Lower leg skin (tissue), 4 donors: ENCODE measurements around the gene LYST. TPM values are rescaled to one million over a fixed set of nuclear protein-coding genes. Genes with fewer than 3 reads are reported as not detected.

Experiments
- DNase-seq, 2 donors: peaks; one replicate each; pipeline ENCODE4 v3.0.0-alpha.2; 2019; ENCODE audit warnings: low spot score in 2 of 2
- H3K4me3 ChIP-seq: fragments of 200-600 bp; sonication (generic); 2 replicates; pipeline ENCODE4 v1.5.1; 2017; ENCODE audit warnings: mild to moderate bottlenecking, low read depth; ENCODE audit not compliant: poor library complexity, severe bottlenecking
- CTCF ChIP-seq, 3 donors: fragments of 450-650 bp; IDR thresholded peaks; one replicate each; pipeline ENCODE4 v1.5.1; 2016; ENCODE audit warnings: antibody characterized with exemption in 3 of 3, mild to moderate bottlenecking in 3 of 3, moderate library complexity in 2 of 3
- POLR2A ChIP-seq, 2 donors: fragments of 450-650 bp; IDR thresholded peaks; one replicate each; pipeline ENCODE4 v1.6.1; 2016 to 2017; ENCODE audit warnings: antibody characterized with exemption in 2 of 2, mild to moderate bottlenecking in 1 of 2, moderate library complexity in 1 of 2
- WGBS, 2 donors: methylation state at CpG; one replicate each; pipeline ENCODE4 v1.1.5; 2018; 5-methylcytosine and 5-hydroxymethylcytosine counted together
- intact Hi-C: fragments of 100-400 bp; cut with DNase I; formaldehyde crosslinking; loops from one replicate; pipeline ENCODE4 v1.15.0; 2023; ENCODE audit warnings: low total_unique reads
- microRNA counts, 2 donors: library from miRNA; unstranded; fragments of <30 nt; microRNA quantifications; one replicate each; lab custom pipeline; 2016
- microRNA-seq, 2 donors: library from miRNA; unstranded; fragments of <30 nt; microRNA quantifications; one replicate each; pipeline ENCODE4, GENCODE V29; 2016; ENCODE audit warnings: borderline replicate concordance in 2 of 2, borderline number of aligned reads in 1 of 2
- total RNA-seq, 4 donors: library from RNA; depleted of rRNA; stranded (reverse); fragments of >200 nt; gene quantifications; one replicate each; pipeline ENCODE4 v1.1.0, GENCODE V29; 2016

Gene LYST
- total RNA-seq, 4 donors from 2014 or later, result 38.5 to 43.9 (median 40.9) TPM

- intact Hi-C loops, result no loop called here
These were observed 249.6 kb downstream of the LYST start for GRCh38 chr1:235617140-235617539.

GRCh38 chr1:235614442-235614954, 252.2 kb downstream of the LYST start:
- TF ChIP-seq POLR2A (IDR thresholded peaks at IDR 0.05) (no peak), CTCF (IDR thresholded peaks at IDR 0.05) (no peak)
- no peak overlapping the region for H3K4me3 ChIP-seq
- intact Hi-C loops, result no loop called here
- WGBS, 2 donors, result 83 to 84% methylated on average over 7 of the region's 7 CpGs
- no peak for DNase-seq

More at GRCh38 chr1:235617140-235617539, 249.6 kb downstream of the LYST start:
- WGBS, 2 donors, result 72 to 78% methylated on average over 3 of the region's 3 CpGs
- no peak for DNase-seq
- no peak for TF ChIP-seq CTCF (IDR thresholded peaks at IDR 0.05)
- no peak overlapping the region for H3K4me3 ChIP-seq

- no peak for TF ChIP-seq CTCF (IDR thresholded peaks at IDR 0.05)
- no peak for DNase-seq
- H3K4me3 ChIP-seq, result no peak overlapping the region
- 53 to 69% methylated on average over 2 of the region's 2 CpGs for WGBS, 2 donors
- intact Hi-C loops, result no loop called here
These were observed 253.1 kb downstream of the LYST start for GRCh38 chr1:235613602-235614001.

- WGBS, 2 donors, result 71 to 80% methylated on average over 3 of the region's 3 CpGs
- intact Hi-C loops, result no loop called here
- no peak for TF ChIP-seq CTCF (IDR thresholded peaks at IDR 0.05)
- no peak for TF ChIP-seq POLR2A (IDR thresholded peaks at IDR 0.05)
- no peak for DNase-seq
- H3K4me3 ChIP-seq, result no peak overlapping the region
These were observed 253.9 kb downstream of the LYST start for GRCh38 chr1:235612761-235613160.

MicroRNA genes within 50 kb of the gene (microRNA counts, 767-probe panel; counts per million panel counts)
- microRNA hsa-miR-1537 (lab: Ali Mortazavi, UCI), result 0 to 358 counts per million in 2 donors

Small RNAs within 50 kb of the gene (microRNA-seq; reads per million reads assigned to microRNA genes)
- 0.68 to 2.8 reads per million in 2 donors for gene MIR1537

Other genes starting within 250 kb of the LYST start
- under 1 TPM in 3 of 4 donors, not detected in 1; 0.12 to 0.39 (median 0.17) TPM for gene GNG4, start 217.1 kb downstream of the LYST start, total RNA-seq
- gene NID1, start 198.2 kb upstream of the LYST start, total RNA-seq, result 10 to 100 TPM; 23.4 to 80.0 (median 30.7) TPM